Embryonic facial prominence (tissue), 1 donor: ENCODE measurements around the gene ST6GALNAC6.
"Not testable (repeated sequence)": the region's sequence is repeated elsewhere in the genome, so short reads cannot be mapped to it uniquely, and the experiment has no call there.

ENCODE experiments used
- DNase-seq: peaks from one replicate; pipeline ENCODE4 v3.0.0-alpha.2; 2016; ENCODE audit errors: extremely low spot score

Gene ST6GALNAC6

DNA sequence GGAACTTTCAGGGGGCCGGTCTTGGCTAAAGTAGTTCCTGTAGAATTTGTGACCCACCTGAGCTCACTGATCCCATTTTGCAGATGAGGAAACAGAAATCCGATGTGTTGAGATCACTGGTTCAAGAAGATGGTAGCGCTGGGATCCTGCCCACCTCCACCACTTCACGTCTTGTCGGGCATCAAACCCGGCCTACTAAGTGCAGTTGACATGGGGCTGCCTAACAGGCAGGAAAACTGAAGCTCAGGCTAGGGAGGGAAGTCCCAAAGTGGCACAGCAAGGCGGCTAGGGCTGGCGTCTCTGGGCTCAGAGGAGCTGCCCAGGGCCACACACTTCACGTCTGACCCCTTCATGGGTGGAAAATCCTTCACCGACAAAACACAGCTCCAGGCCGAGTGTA lies 44.4 kb downstream of the ST6GALNAC6 start:
- DNase-seq, result no peak

DNA sequence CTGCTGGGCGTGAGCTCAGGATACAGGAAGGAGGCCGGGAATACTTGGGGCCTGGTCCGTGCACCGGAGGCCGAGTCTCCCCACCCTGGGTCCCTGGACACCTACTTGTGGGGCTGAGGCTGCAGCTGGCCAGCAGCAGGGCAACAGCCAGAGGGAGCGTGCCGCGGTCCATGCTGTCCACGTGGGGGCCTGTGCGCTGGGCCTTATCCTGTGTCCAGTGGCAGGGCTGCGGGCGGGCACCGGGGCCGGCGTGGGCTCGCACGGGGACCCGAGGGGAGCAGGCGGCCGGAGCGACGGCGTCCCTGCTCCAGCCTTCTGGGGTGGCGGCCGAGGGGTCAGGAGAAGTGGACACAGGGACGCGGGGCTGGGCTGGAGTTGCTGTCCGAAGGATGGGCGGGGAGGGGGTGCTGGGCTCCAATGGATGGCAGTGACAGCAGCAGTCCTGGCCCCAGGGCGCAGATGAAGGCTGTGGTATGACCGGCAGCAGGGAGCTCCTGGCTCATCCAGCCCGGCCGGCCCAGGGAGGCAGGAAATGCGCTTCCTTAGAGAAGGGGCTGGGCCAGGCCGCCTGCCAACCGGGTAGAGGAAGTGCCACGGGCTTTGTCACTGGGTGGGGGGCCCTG lies 45.1 kb downstream of the ST6GALNAC6 start, which contains the start of gene ENG:
ENG (minus strand) TSS at position 475 of the 623 bp plus-strand sequence; CDS start at position 172, 303 bp downstream.
- DNase-seq, result no peak

DNA sequence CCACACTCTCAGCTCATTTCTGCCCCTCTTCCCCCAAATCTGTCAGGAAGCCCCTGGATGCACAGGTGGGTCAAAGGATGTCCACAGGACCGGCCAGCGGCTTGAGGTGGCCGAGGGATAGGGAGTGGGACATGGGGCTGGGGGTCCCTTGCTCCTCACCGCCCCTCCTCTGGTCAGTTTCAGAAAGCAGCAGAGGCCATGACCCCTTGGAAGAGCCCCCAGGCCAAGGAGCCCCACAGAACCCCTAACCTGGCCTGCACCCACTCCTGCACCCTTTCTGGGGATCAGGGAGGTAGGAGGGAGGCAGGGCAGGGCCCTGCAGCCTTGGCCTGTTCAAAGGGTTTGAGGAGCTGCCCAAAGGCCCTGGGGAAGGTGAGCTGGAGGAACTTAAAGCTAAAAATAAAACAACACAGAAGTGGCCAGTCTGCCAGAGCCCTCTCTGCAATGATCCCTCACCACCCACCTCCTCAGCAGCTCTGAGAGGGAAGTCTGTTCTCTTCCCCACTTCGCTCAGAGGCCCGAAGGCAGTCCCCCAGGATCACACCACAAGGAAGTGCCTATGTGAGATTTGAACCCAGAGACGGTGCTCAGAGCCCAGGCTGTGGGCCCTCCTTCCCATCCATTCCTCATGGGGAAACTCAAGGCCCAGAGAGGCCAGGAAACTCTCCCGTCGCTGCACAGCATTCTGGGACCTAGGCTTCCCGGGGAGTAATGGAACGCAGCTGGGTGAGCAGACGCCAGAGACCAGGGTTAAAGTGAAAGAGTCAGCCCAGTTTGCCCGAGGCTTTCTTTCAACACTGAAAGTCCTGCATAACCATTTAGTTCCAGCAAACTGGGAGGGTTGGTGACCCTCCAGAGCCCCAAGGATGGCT lies 45.9 kb downstream of the ST6GALNAC6 start:
- no peak for DNase-seq

DNA sequence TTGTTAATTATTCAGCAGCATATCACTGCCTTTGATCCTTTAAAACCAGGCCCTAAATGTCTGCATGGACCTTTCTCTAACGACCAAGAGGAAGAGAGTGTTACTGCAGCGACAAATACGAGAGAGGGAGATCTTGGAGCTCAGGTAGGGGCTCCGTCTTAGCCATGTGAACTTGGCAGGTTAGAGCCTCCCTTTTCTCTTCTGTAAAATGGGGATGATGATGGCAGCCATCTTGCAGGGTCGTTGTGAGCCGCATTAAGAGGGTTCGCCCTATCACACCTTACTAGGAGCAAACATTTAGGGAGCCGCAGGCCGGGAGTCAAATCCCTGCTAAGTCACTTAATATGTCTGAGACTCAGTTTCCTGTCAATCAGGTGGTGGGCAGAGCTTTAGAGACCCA lies 46.6 kb downstream of the ST6GALNAC6 start:
- DNase-seq, result no peak

DNA sequence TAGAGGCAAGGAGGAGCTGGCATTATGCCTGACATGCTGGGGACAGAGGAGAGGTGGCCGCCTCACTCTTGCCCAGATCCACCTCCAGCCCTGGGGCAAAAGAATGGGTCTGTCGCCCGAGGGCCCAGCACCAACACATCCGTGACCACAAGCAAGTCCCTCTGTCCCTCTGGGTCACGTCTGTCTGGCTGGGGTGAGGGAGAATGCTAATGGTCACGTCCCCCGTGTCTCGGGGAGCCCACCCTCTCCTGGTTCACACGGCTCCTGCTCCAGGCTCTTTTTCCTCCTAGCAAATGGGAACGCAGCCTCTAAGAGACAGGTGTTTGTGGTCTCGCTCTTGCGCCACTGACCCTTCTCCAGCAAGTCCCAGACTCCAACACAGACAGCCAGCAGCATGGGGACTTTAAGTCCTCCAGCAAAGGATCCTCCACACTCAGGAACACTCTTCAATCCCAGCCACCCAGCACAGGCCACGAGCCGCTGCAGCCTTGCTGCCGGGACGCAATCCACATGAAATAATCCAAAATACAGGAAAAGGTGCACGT lies 49.0 kb downstream of the ST6GALNAC6 start:
- DNase-seq, result no peak

DNA sequence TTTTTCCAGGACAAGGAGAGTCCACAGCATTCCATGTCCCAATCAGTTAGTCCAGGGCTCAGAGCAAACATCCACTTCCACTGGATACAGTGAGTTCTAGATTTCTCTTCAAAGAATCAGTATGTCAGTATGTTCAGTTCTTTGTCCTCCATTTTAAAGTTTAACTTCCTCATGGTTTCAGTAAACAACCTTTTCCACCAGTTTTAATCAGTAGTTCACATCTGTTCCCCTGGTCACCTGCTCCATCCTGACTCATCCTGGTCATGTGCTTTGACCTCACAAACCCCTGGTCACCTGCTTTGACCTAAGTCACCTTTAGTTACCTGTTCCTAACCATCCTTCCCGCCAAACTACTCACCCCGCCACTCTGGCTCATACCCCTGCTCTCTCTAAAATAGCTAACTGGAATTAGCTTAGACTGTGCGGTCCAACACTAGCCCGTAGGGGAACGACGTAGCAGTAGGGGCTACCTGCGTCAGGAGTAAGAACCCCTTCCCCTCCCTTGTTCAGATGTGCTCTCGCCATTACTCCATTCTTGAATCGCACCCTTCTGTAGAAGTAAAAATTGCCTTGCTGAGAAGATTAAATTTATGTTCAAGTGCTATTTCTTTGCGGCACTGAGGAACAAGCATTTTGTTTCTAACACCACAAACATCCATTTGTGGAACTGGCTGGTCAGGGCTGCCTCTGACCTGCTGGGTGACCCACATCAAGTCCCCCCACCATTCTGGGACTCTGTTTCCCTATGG lies 50.5 kb downstream of the ST6GALNAC6 start:
- no peak for DNase-seq

DNA sequence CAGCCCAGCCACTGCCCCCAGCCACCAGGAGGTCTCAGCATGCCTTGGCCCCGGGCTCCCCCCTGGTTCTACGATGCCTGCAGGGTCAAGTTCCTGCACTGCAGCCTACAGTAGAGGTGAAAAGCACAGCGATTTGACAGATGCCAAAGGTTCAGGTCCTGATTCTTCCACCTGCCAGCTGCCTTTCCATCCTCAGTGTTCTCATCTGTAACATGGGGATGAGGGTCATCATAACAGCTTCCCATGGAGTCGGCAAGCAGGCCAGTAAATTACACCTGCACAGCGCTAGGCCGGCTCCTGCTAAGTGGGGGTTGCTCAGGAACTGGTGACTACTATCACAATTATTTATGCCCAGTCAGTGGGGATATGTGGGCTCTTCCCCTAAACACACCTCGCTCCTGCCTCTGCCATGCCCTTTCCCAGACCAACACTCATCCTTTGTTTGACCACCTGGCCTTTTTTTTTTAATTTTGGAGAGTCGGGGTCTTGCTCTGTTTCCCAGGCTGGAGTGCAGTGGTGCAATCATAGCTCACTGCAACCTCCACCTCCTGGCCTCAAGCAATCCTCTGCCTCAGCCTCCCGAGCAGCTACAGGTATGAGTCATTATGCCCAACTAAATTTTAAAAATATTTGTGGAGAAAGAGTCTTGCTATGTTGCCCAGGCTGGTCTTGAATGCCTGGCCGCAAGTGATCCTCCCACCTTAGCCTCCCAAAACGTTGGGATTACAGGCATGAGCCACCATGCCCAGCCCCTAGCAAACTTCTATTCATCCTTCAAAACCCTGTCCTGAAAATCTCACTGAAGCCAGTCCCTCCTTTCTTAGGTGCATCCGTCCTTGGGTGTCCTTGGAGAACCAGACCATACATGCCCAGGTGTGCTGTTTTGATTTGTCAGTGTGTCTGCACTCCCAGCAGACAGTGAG lies 51.3 kb downstream of the ST6GALNAC6 start:
- no peak for DNase-seq

DNA sequence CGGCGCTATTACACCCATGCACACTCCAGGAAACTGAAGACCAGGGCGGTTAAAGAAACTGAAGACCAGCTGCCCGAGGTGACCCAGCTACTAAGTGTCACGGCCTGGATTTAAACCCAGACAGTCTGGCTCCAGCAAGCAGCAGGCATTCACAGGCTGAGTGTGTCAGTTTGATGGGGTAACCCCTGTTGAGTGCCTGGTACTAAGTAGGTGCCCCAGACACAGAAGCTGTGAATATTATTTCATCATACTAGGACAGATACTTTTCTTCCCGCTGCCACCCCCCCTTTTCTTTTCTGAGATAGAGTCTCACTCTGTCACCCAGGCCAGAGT lies 52.3 kb downstream of the ST6GALNAC6 start:
- DNase-seq, result no peak

DNA sequence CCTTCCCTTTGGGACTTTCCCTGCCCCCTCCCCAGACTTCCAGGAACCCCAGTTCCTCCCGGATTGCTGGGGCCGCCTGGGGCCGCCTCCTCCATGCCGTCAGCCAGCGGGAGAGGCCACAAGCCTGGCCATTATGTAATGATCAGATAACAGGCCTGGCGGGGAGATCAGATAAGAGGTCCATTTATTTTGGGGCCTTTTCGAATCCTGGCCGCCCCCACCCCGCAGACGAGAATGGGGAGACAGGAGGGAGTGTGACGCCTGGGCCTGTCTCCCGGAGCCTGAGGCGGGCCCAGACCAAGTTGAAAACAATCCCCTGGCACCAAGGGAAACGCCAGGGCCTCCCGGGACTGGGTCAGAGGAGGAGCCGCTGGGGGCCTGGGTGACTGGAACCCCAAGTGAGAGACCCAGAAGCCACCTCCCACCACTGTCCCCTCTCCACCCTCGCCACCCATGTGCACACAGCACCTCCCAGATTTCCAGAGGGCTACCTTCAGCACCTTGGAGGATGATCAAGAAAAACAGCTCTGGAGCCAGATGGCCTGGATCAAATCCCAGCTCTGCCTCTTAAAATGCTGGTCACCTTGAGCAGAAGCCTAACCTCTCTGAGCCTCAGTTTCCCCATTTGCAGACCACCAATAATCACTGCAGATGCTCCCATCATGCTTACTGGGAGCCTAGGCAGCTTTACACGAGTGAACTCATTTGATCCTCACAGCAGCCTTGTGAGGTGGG lies 52.8 kb downstream of the ST6GALNAC6 start:
- no peak for DNase-seq

DNA sequence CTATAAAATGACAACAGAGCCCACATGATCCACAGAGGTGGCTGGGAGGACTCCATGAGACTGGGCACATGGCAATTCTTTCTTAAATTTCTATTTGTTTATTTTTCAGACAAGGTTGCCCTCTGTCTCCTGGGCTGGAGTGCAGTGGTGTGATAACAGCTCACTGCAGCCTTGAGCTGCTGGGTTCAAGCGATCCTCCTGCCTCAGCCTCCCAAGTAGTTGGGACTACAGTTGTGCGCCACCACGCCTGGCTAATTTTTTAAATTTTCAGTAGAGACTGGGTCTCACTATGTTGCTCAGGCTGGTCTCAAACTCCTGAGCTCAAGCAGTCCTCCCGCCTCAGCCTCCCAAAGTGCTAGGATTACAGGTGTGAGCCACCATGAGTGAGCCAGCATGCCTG lies 53.8 kb downstream of the ST6GALNAC6 start:
- not testable (repeated sequence) for DNase-seq

DNA sequence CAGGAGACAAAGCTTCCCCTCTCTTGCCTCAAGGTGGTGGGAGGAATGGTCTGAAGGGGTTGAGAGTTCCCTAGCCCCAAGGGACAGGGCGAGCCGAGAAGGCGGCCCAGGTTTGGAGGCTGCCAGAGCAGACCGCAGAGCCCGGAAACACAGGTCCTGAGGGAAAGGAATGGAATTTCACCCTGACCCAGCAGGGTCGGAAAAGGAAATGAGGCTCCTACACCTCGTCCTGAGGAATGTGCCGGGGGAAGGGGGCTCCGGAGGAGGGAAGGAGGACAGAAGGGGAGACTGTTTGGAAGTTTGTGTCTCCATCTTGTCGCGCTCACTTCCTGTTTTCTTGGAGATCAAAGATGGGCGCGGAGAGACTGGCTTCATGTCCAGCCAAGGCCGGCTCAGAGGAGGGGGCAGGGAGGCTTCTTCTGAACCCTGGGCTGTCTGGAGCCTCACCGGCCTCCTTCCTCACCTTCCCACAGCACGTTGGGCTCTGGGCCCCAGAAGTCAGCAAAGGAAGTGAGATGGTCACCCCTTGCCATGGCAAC lies 54.5 kb downstream of the ST6GALNAC6 start:
- no peak for DNase-seq

DNA sequence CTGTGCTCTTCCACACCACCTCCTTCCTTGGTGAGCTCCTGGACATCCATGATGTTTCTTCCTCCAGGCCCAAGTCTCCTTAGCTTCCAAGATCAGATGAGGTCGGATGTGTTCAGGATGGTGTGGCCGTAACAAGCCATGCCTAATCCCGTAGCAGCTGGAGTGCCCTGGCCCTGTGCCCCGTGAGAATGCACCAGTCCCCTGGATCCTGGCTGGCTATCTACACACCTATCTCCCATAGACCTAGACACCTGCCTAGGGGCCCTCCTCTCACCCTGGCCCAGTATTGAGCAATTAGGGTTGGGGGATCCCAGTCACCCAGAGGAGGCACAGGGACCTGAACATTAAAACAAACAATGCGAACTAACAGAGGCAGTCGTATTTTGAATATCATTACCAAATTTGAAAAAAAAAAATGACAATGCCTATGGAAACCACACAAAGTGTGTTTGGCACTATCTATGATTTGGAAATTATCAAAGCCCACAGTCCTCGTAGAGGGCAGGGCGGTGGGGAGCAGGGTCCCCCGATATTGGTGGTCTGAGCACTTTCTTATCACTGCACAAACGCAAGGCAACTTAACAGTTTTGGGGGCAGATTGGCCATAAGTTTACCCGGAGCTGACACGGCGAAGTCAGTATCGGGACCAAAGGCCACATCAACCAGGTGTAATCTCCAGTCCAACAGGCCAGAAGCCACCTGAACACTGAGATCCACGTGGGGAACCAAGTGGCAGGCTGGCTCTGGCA lies 58.1 kb downstream of the ST6GALNAC6 start:
- DNase-seq, result no peak

DNA sequence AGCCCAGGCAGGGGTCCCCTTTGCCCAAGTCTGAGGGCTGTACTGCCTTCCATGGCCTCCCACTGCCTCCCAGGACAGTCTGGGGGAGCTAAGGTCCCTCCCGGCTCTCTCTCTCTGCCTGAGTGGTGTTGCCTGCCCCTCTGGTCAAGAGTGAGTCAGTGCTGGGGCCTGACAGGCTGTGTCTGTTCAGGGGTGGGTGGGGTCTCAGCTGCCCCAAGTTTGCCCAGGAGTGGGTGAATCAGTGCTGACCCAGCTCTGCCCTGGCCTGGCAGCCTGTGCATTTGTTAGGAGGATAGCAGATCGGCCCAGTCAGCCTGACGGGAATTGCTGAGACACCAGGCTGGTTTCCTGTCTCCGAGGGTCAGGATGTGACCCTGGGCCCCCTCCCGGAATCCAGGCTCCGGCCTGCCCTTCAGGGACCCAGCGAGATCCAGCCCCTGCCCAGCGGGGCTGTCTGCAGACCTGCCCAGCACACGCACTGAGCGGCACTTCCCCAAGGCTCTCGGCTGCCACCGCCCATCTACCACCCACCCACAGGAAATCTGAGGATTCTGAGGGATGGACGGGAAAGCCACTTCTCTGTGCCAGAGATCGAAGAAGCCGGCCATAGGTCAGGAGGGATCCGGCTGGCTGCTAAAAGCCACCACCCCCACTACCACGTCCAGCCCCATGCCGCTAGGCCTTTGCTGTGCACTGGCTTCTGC lies 60.9 kb downstream of the ST6GALNAC6 start:
- DNase-seq, result no peak

DNA sequence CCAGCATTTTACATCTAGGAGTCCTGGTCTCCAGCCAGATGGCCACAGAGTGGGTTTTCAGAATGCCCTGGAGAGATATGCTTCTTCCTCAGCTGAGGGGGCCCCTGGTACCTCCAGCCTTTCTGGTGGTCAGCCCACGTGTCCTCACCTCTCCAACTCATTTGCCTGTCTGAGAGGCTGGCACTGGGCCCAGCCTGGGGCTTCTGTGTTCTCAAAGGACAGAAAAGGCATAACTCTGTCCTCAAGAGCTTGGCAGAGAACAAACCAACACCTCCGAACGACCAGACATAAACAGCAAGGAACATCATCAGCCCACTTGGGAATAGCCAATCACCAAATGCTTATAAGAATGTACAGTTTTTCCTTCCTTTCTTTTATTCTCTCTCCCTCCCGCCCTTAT lies 62.1 kb downstream of the ST6GALNAC6 start:
- DNase-seq, result no peak

DNA sequence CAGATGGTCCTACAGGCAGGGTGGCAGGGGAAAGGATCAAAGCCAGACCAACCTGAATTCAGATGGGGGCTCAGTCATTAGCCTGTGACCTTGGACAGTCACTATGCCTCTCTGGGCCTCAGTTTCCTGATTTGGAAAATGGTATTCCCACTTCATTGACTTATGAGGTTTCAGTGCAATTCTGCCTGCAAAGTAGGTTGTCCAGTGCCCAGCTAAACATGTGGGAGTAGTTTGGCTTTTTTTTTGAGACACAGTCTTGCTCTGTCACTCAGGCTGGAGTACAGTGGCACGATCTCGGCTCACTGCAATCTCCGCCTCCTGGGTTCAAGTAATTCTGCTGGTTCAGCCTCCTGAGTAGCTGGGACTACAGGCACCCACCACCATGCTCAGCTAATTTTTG lies 62.8 kb downstream of the ST6GALNAC6 start:
- not testable (repeated sequence) for DNase-seq

DNA sequence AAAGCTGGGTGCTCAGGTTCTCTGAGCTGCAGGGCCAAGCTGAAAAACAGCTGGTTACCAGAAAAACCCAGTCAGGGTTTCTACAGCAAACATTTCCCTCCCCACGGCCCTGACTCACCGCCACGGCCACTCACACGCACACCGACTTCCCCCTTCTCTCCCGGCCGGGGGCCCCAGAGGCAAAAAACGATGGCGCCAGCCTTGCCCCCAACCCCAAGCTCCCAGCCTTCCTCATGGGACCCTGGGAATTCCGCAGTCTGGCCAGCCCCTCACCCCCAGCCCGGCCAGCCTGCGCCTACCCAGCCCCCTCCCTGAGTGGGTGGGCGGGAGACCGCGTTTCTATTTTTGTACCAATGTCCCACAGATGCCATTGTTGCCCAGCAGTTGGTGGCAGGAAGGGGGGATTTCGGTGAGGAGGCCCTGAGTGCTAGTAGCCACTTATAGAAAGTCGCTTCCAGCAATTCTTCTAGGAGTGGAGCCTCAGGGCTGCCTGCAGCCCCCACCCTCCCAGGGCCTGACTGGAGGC lies 63.3 kb downstream of the ST6GALNAC6 start:
- no peak for DNase-seq
